GM23338 (cell line): ENCODE measurements around the gene TJP1.

ENCODE experiments used
- POLR2AphosphoS5 ChIP-seq: IDR thresholded peaks from 2 replicates; pipeline ENCODE4 v1.6.1; 2016; ENCODE audit warnings: antibody characterized with exemption, low read depth
- TF ChIP-seq, protein P1 (sequence below), 2 experiments: fragments of 200-600 bp in 1 of 2; sonication (generic) in 1 of 2; conservative IDR thresholded peaks; 2 replicates each; pipeline versions ENCODE4 v1.5.1 to v1.6.1; 2016 to 2017; ENCODE audit warnings: antibody characterized with exemption in 2 of 2, low read depth in 2 of 2, mild to moderate bottlenecking in 2 of 2, moderate library complexity in 1 of 2

DNA sequence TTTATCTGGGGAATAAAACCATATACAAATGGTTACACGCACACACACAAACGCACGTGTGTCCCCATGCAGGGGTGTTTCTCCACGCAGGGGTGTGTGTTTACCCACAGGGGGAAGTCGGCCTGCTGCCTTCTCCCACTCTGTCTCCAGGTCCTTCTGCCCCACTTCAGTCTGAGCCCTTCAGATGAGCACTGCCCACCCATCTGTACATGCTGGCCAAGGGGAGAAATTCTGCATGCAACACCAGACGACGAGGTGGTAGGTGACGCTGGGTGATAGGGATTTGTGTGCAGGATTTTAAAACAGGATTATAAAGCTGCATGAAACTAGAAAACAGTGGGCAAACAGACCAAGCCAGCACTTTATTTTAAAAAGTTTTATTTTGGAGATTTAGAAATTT lies 122.5 kb downstream of the TJP1 start:
- TF ChIP-seq, protein P1, sequence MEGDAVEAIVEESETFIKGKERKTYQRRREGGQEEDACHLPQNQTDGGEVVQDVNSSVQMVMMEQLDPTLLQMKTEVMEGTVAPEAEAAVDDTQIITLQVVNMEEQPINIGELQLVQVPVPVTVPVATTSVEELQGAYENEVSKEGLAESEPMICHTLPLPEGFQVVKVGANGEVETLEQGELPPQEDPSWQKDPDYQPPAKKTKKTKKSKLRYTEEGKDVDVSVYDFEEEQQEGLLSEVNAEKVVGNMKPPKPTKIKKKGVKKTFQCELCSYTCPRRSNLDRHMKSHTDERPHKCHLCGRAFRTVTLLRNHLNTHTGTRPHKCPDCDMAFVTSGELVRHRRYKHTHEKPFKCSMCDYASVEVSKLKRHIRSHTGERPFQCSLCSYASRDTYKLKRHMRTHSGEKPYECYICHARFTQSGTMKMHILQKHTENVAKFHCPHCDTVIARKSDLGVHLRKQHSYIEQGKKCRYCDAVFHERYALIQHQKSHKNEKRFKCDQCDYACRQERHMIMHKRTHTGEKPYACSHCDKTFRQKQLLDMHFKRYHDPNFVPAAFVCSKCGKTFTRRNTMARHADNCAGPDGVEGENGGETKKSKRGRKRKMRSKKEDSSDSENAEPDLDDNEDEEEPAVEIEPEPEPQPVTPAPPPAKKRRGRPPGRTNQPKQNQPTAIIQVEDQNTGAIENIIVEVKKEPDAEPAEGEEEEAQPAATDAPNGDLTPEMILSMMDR (conservative IDR thresholded peaks at IDR 0.05; ENCODE audit: low read depth in 2 of 2): no peak
- no peak for TF ChIP-seq POLR2AphosphoS5
